Testis (tissue), 3 donors: ENCODE data around the gene SEC14L5. TPM values are rescaled to one million over a fixed set of nuclear protein-coding genes. Genes with fewer than 3 reads are reported as not detected.

Experiments
- DNase-seq: peaks from one replicate; pipeline ENCODE4 v3.0.0-alpha.2; 2019
- H3K27ac ChIP-seq, 2 donors: fragments of 200-600 bp; sonication (generic); one replicate each; pipeline ENCODE4 v1.5.1; 2019
- H3K27me3 ChIP-seq: fragments of 200-600 bp; sonication (generic); one replicate; pipeline ENCODE4 v1.5.1; 2019
- H3K36me3 ChIP-seq: fragments of 200-600 bp; sonication (generic); one replicate; pipeline ENCODE4 v1.5.1; 2017; ENCODE audit warnings: low read depth; ENCODE audit errors: missing control alignments
- H3K4me1 ChIP-seq: fragments of 200-600 bp; sonication (generic); one replicate; pipeline ENCODE4 v1.5.1; 2019
- H3K4me3 ChIP-seq, 2 donors: fragments of 200-600 bp; sonication (generic); one replicate each; pipeline ENCODE4 v1.5.1; 2017 to 2019
- H3K9me3 ChIP-seq: fragments of 200-600 bp; sonication (generic); one replicate; pipeline ENCODE4 v1.5.1; 2017
- CTCF ChIP-seq, 3 experiments: fragments of 450-650 bp in 2 of 3; fragments of 200-600 bp in 1 of 3; sonication (generic) in 1 of 3; IDR thresholded peaks; one replicate each; pipeline ENCODE4 v1.5.1; 2016 to 2019; ENCODE audit warnings: antibody characterized with exemption in 3 of 3, mild to moderate bottlenecking in 2 of 3, moderate library complexity in 1 of 3
- POLR2A ChIP-seq: fragments of 450-650 bp; IDR thresholded peaks from one replicate; pipeline ENCODE4 v1.6.1; 2017; ENCODE audit warnings: antibody characterized with exemption, mild to moderate bottlenecking, moderate library complexity
- WGBS, 2 donors: methylation state at CpG; one replicate each; pipeline ENCODE4 v1.1.5; 2018; 5-methylcytosine and 5-hydroxymethylcytosine counted together
- intact Hi-C: fragments of 100-400 bp; cut with DNase I; formaldehyde crosslinking; loops from one replicate; pipeline ENCODE4 v1.15.1; 2023; ENCODE audit warnings: low total_unique reads
- polyA plus RNA-seq: library from polyadenylated mRNA; stranded (reverse); fragments of 350-450 nt; fragmentation: Illumina TruSeq; extraction: RNeasy Lipid Tissue Mini Kit (QIAGEN cat#74804); gene quantifications from one replicate; pipeline ENCODE4 v1.2.3, GENCODE V29; 2014; ENCODE audit warnings: low read depth, low replicate concordance; ENCODE audit not compliant: insufficient read depth
- total RNA-seq, 2 donors: library from RNA; depleted of rRNA; stranded (reverse); fragments of >200 nt; gene quantifications; one replicate each; pipeline ENCODE4 v1.2.3, GENCODE V29; 2016

The SEC14L5 gene
- total and polyA plus RNA-seq, 3 donors from 2014 or later, result 0.73 to 2.9 (median 1.2) TPM

GRCh38 chr16:5045499-5046115, 87.5 kb downstream of the SEC14L5 start:
- TF ChIP-seq POLR2A, result no peak
- no peak for TF ChIP-seq CTCF (IDR thresholded peaks at IDR 0.05)
- intact Hi-C loops, result no loop called here
- H3K27ac ChIP-seq, result no peak overlapping the region
- no peaks in the 10 kb centered on the region for H3K36me3 ChIP-seq
- H3K4me3 ChIP-seq, result no peak overlapping the region
- no peaks in the 10 kb centered on the region for H3K4me1 ChIP-seq
- DNase-seq, result no peak
- 90 to 94% methylated on average over 7 to 8 of the region's 10 CpGs for WGBS, 2 donors
- no peaks in the 10 kb centered on the region for H3K9me3 ChIP-seq
- H3K27me3 ChIP-seq, result no peaks in the 10 kb centered on the region

GRCh38 chr16:5046914-5047313, 88.8 kb downstream of the SEC14L5 start:
- intact Hi-C loops, result no loop called here
- 82 to 90% methylated on average over 2 of the region's 2 CpGs for WGBS, 2 donors
- no peaks in the 10 kb centered on the region for H3K9me3 ChIP-seq
- no peak for TF ChIP-seq POLR2A
- TF ChIP-seq CTCF (IDR thresholded peaks at IDR 0.05), result no peak
- DNase-seq, result no peak
- no peaks in the 10 kb centered on the region for H3K36me3 ChIP-seq
- no peak overlapping the region for H3K27ac ChIP-seq
- no peaks in the 10 kb centered on the region for H3K27me3 ChIP-seq
- H3K4me1 ChIP-seq, result no peaks in the 10 kb centered on the region
- no peak overlapping the region for H3K4me3 ChIP-seq

- intact Hi-C loops, result no loop called here
- Histone ChIP-seq H3K4me3 (no peak overlapping the region), H3K4me1 (no peaks in the 10 kb centered on the region), H3K27ac (no peak overlapping the region), H3K9me3 (no peaks in the 10 kb centered on the region), H3K36me3 (no peaks in the 10 kb centered on the region), H3K27me3 (no peaks in the 10 kb centered on the region)
- WGBS, 2 donors, result 90 to 96% methylated on average over 13 to 16 of the region's 16 CpGs
- TF ChIP-seq POLR2A, result no peak
- TF ChIP-seq CTCF (IDR thresholded peaks at IDR 0.05), result no peak
- no peak for DNase-seq
Observed at GRCh38 chr16:5054876-5055865, 97.0 kb downstream of the SEC14L5 start.

GRCh38 chr16:5056352-5056751, 98.2 kb downstream of the SEC14L5 start:
- intact Hi-C loops, result no loop called here
- H3K4me1 ChIP-seq, result no peaks in the 10 kb centered on the region
- no peaks in the 10 kb centered on the region for H3K9me3 ChIP-seq
- no peak overlapping the region for H3K27ac ChIP-seq
- no peaks in the 10 kb centered on the region for H3K36me3 ChIP-seq
- TF ChIP-seq POLR2A (no peak), CTCF (IDR thresholded peaks at IDR 0.05) (peak in 1 of 3 experiments; percentile 13)
- WGBS, 2 donors, result 43 to 46% methylated on average over 11 of the region's 11 CpGs
- H3K27me3 ChIP-seq, result no peaks in the 10 kb centered on the region
- peak; percentile 26 for DNase-seq
- H3K4me3 ChIP-seq, result no peak overlapping the region
